Head of caudate nucleus (tissue), 42 donors: ENCODE measurements around the gene NBEAL2.

ENCODE experiments used
- DNase-seq, 42 donors: peaks; one replicate each; pipeline versions ENCODE4 v3.0.0 to v3.0.0-alpha.2; 2020 to 2021; ENCODE audit warnings: mixed read lengths in 7 of 42
- intact Hi-C: fragments of 100-400 bp; cut with DNase I; formaldehyde crosslinking; loops from one replicate; pipeline ENCODE4 v1.15.0; 2022

The NBEAL2 gene, protein sequence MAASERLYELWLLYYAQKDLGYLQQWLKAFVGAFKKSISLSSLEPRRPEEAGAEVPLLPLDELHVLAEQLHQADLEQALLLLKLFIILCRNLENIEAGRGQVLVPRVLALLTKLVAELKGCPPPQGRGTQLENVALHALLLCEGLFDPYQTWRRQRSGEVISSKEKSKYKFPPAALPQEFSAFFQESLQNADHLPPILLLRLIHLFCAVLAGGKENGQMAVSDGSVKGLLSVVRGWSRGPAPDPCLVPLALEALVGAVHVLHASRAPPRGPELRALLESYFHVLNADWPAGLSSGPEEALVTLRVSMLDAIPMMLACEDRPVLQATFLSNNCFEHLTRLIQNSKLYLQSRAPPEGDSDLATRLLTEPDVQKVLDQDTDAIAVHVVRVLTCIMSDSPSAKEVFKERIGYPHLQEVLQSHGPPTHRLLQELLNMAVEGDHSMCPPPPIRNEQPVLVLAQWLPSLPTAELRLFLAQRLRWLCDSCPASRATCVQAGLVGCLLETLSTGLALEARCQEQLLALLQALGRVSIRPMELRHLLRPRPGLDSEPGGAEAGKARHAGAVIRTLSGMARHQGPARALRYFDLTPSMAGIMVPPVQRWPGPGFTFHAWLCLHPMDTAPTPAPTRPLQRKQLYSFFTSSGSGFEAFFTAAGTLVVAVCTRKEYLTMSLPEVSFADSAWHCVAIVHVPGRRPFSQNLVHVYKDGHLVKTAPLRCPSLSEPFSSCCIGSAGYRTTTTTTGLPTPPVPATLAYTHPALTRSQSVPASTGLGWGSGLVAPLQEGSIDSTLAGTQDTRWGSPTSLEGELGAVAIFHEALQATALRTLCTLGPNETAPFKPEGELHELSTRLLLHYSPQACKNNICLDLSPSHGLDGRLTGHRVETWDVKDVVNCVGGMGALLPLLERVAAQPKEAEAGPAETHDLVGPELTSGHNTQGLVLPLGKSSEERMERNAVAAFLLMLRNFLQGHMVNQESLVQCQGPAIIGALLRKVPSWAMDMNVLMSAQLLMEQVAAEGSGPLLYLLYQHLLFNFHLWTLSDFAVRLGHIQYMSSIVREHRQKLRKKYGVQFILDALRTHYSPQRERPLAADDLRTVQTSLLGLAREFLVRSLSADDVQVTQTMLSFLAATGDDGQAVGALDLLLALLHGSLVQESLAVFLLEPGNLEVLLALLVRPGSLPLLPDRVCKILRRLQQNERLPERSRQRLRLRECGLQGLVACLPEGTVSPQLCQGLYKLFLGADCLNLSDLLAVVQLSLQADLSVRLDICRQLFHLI (N-terminal part only)

DNA sequence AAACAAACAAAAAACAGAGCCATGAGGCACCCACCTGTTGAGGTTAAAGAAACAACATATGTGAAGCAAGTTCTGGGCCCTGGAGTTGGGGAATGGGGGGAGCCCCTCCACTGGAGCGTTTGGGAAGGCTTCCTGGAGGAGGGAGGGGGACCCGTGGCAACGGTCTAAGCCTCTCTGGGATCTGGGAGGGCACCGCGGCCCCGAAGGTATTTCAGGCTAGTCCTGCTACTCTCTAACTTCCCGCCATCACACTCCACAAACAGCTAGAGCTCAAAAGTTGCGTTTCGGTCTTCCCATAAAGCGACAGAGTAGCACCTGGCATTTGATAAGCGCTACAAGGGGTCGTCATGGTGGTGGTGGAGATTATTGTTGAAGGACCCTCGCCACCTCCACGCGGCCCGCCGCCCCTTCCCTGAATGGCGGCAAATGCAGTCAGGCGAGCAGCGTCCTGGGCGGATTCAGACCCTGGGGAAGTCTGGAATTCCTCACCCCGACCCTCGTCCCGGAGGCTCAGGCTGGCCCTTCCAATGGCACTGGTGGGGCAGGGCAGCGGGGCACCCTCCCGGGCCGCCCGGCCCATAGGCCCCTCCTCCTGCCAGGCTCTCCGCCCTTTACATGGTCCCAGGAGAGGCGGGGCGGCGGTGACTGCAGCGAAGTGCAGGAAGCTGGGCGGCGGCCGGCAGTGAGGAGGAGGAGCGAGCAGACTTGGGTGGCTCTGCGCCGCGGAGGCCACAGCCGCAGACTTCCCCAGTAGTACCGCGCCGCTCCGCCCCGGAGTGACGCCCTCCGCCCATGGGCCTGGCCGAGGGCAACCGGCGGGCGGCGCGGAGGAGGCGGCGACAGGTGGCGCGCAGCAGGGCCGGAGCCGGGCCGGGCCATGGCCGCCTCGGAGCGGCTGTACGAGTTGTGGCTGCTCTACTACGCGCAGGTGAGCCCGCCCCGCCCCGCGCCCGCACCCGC is at the start of gene NBEAL2:
TSS of gene NBEAL2 (plus strand) at position 682 of the 960 bp plus-strand sequence. CDS start at position 878, 196 bp downstream.
- intact Hi-C loops = no loop called here

DNA sequence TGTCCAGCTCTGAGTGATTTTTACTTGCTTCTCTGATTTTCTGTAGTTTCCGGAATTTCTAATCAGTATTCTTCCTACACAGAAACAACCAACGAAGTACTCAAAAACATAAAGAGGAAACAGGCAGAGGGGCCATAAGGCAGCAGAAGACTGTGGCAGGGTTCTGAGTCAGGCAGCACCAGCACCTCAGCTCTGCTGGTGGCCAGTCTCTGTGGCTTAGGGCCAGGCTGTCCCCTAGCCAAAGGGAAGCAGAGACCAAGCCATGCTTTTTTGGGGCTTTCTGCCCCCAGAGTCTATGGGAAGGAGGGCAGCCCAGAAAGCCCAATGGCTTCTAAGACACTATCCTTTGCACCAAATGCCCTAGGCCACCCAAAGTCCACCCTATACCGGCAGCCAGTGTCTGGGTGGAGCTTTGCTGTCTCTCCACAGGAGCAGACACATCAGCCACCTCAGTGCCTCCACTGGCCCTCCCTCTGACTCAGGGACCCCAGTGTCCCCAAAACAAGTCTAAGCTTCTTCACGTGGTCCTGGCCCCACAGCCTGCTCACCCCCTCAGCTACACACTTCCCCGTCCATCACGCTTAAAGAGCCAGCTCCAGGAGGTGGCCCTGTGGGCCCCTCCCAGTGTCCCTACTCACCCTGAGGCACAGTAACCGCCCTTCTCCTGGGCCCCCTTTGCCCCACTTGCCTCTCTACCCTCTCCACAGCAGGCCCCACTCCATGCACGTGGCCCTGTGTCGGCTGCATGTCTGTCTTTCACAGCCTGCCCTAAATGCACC is 49.1 kb upstream of the NBEAL2 start:
- peak in 1 of 42 donors; percentile 11 for DNase-seq
- intact Hi-C loops = loop anchor here (5.0 kb wide), 1 partner anchor 42 kb away; no protein-coding TSS in a partner anchor

More for the DNA sequence above, at the start of gene NBEAL2:
- DNase-seq = peak; percentile 61 to 93 (median 83)

DNA sequence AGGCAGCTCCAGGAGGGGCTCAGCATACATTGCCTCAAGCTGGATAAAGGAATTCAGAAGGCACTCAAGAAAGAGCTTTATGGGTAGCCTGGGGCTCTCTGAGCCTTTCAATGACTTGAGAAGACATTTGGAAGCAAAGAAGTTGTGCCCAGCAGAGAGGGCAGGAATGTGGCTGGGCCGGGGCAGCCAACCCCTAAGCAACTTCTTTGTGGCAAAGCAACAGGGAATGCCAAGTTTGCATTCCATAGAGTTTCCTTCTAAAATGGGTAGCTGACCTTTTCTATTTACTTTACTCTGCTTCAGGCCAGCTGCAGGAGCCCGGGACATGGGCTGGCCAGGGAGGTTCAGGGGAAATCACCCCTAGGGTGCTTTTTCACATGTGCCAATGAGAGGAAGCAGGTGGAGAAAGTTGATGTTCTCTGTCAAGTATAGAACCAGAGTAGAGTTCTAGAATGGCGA is 48.5 kb upstream of the NBEAL2 start:
- intact Hi-C loops = loop anchor here (5.0 kb wide), 1 partner anchor 41 kb away; no protein-coding TSS in a partner anchor
- peak in 1 of 42 donors; percentile 4 for DNase-seq

DNA sequence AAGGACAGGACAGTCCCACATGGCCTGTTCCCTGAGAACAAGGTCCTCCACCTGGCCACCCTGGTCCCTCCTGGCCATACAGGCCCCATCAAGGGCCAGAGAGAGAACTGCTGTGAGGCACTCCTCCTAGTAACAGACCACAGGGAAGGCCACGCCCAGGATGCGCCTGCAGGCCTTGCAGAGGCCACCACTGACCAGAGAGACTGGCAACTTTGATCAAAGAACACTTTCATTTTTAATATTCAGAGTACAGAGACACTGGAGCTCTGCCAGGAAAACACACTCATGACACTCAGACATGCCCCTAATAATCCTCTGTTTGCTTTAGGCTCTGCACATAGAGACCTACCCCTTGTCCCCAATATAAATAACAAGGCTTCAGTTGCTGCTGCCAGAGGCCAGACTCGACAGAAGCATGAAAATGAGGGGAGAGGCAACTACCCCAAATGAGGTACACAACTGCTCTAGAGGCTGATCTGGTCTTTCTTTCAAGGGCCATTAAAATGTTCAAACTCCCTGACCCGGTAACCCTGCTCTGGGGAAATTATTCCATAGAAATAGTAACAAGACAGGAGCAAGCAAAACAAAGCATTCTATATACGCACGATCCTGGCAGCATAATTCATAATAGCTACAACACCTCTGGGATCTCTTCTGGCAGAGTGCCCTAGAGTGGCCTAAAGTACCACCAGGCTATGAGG is 47.7 kb upstream of the NBEAL2 start:
- intact Hi-C loops = loop anchor here (5.0 kb wide), 1 partner anchor 41 kb away; no protein-coding TSS in a partner anchor
- peak in 10 of 42 donors; percentile 12 to 63 (median 39) for DNase-seq

DNA sequence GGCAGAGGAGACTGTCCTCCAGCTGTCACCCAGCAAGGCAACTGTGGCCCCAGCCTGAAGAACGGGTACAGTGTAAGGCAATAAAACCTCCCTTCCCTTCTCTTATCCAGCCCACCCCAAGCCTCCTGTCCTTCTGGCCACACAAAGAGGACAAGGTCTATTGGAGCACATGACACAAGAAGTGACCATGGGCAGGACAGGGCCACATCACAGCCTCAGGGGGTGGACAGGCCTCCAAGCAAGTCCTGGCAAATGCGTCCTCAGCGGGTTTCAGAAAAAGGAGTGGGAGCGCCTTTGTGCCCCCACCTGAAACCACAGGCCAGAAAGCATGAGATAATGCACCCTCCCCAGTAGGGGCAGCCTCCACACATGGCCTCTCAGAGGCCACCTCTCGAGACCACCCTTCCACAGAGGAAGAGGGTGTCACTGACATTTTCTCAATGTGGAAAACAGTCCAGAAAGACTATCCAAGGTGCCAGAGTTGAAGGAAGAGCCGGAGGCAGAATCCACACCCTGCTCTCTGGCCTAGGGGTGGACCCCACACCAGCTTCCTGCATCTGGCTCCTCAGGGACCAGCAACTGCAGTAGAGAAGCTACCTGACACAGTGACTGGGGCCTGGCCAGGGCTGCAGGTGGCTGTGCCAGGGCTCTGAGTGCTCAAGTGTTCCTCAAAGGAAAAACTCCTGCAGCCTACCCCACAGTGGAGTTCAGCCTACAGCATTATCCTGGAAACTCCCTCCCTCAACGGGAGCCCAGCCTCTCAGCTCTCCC is 46.8 kb upstream of the NBEAL2 start:
- peak in 1 of 42 donors; percentile 8 for DNase-seq
- intact Hi-C loops = loop anchor here (5.0 kb wide), 1 partner anchor 40 kb away; no protein-coding TSS in a partner anchor

DNA sequence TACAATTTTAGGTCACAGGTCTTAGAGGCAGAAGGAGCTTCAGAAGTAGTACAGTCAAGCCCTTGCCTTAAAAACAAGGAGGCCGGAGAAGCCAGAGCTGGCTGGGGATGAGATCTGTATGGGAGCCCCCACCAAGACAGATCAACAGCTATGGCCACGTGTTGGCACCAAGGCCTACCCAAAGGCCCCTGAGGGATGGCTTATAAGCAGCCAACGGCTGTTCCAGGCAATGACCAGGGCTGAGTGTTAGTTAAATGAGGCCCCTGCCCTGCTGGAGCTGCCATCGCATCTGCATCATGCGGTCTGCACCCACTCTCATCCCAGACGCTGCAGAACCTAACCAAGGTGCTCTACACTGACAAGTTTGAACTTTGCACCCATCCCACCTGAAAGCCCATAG is 46.2 kb upstream of the NBEAL2 start:
- no peak for DNase-seq
- intact Hi-C loops = loop anchor here (5.0 kb wide), 1 partner anchor 39 kb away; no protein-coding TSS in a partner anchor

DNA sequence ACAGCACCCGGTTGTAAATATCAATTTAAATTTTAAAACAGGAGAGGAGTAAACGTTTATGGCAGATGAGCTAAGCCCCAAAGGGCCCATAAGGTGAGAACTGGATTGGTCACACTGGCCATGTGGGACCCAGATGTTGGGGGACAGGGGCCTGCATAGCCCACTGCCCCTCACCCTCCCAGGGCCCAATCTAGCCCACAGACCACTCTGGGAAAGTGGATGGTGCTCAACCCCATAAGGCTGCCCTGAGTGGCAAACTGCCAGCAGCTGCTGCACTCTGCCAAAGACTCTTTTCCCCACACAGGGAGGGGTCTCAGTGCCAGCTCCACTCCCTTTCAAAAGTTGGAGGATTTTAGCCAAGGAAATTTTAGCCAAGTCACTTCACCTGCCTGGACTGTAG is 45.4 kb upstream of the NBEAL2 start:
- intact Hi-C loops = loop anchor here (5.0 kb wide), 1 partner anchor 38 kb away; no protein-coding TSS in a partner anchor
- peak in 6 of 42 donors; percentile 8 to 59 (median 42) for DNase-seq

DNA sequence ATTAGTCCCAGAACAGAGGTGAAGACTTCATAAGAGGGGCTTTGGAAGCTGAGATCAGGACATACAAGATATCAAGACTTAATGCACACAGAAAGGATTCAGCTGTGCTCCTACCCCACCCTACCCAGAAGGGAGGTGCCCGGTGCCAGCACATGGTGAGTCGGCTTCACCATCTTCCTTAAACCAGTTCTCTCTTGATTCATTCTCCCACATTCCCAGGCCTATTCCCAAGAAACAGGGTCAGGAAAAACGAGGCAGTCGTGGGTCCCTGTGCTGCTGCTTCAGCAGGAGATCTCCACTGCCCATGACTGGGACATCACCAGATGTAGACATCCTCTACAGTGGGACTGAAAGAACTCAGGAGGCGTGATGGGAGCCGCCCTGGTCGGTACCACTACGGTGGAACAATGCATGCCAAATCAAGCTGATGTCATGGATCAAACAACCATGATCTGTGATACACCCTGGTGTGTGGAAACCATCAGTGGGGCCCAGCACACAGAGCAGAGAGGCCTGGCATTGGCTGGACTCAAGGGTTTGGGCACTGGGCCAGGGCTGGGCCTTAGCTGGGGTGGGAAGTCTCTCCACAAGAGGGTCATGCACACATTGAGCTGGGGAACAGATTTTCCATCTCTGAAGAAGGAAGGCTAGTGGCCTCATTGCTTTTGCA is 44.8 kb upstream of the NBEAL2 start:
- intact Hi-C loops = loop anchor here (5.0 kb wide), 1 partner anchor 38 kb away; no protein-coding TSS in a partner anchor
- peak in 19 of 42 donors; percentile 24 to 75 (median 50) for DNase-seq

DNA sequence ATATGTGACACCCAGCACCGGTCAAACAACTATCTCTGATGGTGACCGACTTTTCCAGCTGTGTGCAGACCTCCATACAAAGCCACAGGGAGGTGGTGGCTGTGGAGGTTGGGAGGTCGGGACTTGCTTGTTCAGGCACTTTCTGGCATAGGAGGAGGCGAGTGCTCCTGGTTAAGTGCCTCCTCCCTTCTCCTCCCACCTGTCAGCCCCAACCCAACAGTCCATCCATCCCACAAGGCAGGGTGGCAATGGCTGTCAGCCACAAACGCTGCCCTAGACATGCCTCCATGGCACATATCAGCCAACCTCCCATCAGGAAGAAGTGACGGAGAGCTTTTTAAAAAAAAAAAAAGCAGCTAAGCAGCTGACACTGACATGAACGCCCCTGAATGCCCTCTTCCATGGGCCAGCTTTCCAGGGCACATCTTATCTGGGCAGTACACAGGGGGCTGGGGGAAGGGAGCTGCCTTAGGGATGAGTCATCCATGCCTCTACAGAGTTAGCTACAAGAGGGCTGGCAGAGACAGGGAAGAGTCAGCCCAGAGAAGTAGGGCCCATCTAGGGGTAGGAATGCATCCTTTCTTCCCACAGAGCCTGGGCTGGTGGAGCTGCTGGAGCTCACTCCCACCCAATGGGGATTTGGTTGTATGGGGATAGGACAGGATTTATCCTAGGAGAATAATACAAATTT is 44.2 kb upstream of the NBEAL2 start:
- intact Hi-C loops = no loop called here

DNA sequence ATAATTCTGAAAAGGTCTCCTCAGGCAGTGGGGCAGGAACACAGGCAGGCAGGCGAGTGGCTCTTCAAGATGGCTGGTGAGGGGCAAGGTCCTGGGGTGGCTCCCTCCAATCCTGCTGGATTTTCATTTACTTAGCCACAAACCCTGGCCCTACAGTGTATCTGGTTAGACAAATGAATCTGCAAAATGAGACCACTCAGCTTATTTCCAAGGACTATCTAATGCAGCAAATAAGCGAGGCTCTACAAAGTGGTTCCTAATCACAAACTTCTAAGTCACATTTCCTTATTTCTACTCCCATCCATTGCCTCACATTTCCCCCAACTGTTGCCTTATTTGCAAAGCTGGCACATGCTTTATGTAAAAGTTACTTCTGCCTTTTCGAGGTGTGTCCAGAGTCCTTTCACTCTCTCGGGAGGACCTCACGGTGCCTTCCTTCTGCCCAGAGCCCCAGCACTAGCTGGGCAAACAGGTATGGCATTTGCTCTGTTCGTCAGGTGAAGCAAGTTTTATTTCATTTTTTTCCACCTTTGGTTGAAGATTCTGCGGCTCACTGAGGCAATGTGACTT is 43.4 kb upstream of the NBEAL2 start:
- intact Hi-C loops = no loop called here
- DNase-seq = no peak

More for the DNA sequence above, 44.2 kb upstream of the NBEAL2 start:
- peak in 32 of 42 donors; percentile 16 to 87 (median 50) for DNase-seq

DNA sequence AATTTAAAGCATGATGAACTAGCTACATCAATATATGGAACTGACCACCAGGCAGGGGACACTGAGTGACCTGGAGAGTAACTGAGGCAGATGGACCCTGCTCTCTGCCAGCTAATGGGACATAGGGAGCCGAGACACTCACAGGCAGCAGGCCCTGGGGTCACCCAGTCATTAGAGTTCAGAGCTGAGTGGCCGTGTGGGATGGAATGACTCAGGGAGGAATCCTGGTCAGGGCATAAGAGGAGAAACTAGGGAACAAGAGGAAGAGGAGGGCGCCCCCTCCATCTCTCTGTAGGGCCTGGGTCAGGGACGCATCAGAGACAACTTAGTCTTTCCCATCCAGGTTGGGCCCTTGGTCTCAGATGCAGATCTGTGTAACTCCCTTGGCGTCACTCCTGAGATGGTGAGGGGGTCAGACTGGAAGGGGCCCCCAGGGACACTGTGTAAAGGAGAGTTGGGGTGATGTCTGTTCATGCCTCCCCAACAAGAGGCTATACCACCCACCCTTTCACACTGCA is 42.7 kb upstream of the NBEAL2 start:
- intact Hi-C loops = no loop called here
- no peak for DNase-seq

DNA sequence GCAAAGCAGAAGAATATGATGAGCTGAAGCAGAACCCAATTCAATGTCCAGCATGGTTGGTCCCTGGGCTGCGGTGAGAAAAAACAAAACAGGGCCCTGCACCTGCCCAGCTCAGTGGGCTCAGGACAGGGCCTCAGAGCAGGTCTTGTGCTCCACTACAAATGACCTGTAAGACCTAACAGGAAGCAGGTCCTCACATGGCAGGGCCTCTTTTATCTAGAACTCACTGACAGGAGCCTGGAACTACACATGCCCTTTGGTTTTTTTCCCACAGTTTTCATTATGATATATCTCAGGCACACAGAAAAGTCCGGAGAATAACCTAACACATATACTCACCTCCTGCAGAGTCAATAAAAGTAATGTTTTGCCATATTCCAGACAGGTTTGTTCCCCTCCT is 41.3 kb upstream of the NBEAL2 start:
- DNase-seq = no peak
- intact Hi-C loops = no loop called here
